Choroid plexus epithelial cell (primary cell): Measurements from ENCODE around the gene C9orf78.

Experiments
- DNase-seq: peaks from one replicate; pipeline ENCODE4 v3.0.0-alpha.2; 2010; ENCODE audit warnings: low read depth
- H3K4me3 ChIP-seq: 2 replicates; pipeline ENCODE4 v1.5.1; 2011; ENCODE audit warnings: low read depth, mild to moderate bottlenecking, control low read depth, low read length, moderate library complexity
- CTCF ChIP-seq: conservative IDR thresholded peaks from 2 replicates; pipeline ENCODE4 v1.5.1; 2011; ENCODE audit warnings: low read depth, mild to moderate bottlenecking, control low read depth, inconsistent platforms, low read length, moderate library complexity

The C9orf78 gene

GRCh38 chr9:129781131-129781530, 53.9 kb downstream of the C9orf78 start:
- H3K4me3 ChIP-seq = no peak overlapping the region
- TF ChIP-seq CTCF = no peak
- no peak for DNase-seq

- DNase-seq = no peak
- no peak overlapping the region for H3K4me3 ChIP-seq
- TF ChIP-seq CTCF = no peak
Observed at GRCh38 chr9:129779560-129780190, 55.4 kb downstream of the C9orf78 start.

- no peak for TF ChIP-seq CTCF
Observed at GRCh38 chr9:129778469-129778868, 56.6 kb downstream of the C9orf78 start.

GRCh38 chr9:129777769-129778130, 57.3 kb downstream of the C9orf78 start:
- no peak overlapping the region for H3K4me3 ChIP-seq
- no peak for TF ChIP-seq CTCF
- no peak for DNase-seq

More at GRCh38 chr9:129778469-129778868, 56.6 kb downstream of the C9orf78 start:
- no peak overlapping the region for H3K4me3 ChIP-seq
- DNase-seq = no peak
